Astrocyte (in vitro differentiated cells and primary cell): ENCODE results near the gene XYLT1.

Experiments
- EZH2 ChIP-seq: IDR thresholded peaks from 2 replicates; pipeline ENCODE4 v1.6.1; 2012; ENCODE audit warnings: mild to moderate bottlenecking, low read length, inconsistent platforms; ENCODE audit not compliant: insufficient read depth
- TF ChIP-seq, protein P1 (sequence below): IDR thresholded peaks from 2 replicates; pipeline ENCODE4 v1.5.1; 2011; ENCODE audit warnings: low read depth, mild to moderate bottlenecking, inconsistent platforms, low read length, moderate library complexity; ENCODE audit not compliant: insufficient read depth

DNA sequence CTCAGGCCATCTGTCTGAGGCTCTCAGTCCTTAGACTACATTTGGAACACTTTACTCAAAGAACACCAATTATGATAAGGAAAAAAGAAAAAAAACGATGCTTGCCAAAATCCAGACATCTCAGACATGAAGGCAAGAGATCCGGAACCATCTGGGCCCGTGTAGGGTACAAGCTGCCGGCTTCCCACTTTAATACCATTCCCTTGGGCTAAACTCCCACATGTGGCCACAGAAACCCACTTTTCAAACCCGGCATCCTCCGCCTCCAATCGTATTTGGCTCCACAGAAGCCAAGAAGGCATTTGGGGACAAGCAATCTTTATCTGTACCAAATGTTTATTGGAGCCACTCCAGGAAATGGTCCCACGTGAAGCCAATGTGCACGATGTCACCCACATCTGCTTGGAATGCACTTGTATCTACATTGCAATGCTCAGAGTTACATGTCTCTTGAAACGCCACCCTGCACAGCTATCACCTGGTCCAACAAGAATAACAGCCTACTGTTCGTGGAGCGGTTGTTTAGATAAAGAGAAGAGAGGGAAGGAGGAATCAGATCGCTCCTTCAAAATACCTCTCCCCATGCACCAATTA is 33.5 kb downstream of the XYLT1 start:
- no peak for TF ChIP-seq EZH2
- TF ChIP-seq, protein P1, sequence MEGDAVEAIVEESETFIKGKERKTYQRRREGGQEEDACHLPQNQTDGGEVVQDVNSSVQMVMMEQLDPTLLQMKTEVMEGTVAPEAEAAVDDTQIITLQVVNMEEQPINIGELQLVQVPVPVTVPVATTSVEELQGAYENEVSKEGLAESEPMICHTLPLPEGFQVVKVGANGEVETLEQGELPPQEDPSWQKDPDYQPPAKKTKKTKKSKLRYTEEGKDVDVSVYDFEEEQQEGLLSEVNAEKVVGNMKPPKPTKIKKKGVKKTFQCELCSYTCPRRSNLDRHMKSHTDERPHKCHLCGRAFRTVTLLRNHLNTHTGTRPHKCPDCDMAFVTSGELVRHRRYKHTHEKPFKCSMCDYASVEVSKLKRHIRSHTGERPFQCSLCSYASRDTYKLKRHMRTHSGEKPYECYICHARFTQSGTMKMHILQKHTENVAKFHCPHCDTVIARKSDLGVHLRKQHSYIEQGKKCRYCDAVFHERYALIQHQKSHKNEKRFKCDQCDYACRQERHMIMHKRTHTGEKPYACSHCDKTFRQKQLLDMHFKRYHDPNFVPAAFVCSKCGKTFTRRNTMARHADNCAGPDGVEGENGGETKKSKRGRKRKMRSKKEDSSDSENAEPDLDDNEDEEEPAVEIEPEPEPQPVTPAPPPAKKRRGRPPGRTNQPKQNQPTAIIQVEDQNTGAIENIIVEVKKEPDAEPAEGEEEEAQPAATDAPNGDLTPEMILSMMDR, result no peak
